Neural cell (in vitro differentiated cells): ENCODE measurements around the gene SARS2.

Experiments
- CTCF ChIP-seq: fragments of 450-650 bp; IDR thresholded peaks from 2 replicates; pipeline ENCODE4 v1.5.1; 2014; ENCODE audit warnings: antibody characterized with exemption, mild to moderate bottlenecking, moderate library complexity; ENCODE audit not compliant: poor library complexity, severe bottlenecking
- EZH2 ChIP-seq: fragments of 200-600, 300-800 bp; shearing (Covaris generic), sonication (generic); IDR thresholded peaks from 2 replicates; pipeline ENCODE4 v1.6.1; 2014; ENCODE audit warnings: antibody characterized with exemption, low read length, borderline replicate concordance, mild to moderate bottlenecking; ENCODE audit not compliant: insufficient read depth, poor library complexity, severe bottlenecking
- MXI1 ChIP-seq: fragments of 450-650 bp; conservative IDR thresholded peaks from 2 replicates; pipeline ENCODE4 v1.6.1; 2014; ENCODE audit warnings: antibody characterized with exemption, mild to moderate bottlenecking; ENCODE audit not compliant: poor library complexity, severe bottlenecking
- RAD21 ChIP-seq: fragments of 450-650 bp; conservative IDR thresholded peaks from 2 replicates; pipeline ENCODE4 v1.6.1; 2014; ENCODE audit warnings: antibody characterized with exemption, mild to moderate bottlenecking, moderate library complexity
- REST ChIP-seq: IDR thresholded peaks from 2 replicates; pipeline ENCODE4 v1.6.1; 2012; ENCODE audit warnings: borderline replicate concordance
- SMC3 ChIP-seq: fragments of 450-650 bp; conservative IDR thresholded peaks from 2 replicates; pipeline ENCODE4 v1.6.1; 2014; ENCODE audit warnings: antibody characterized with exemption, mild to moderate bottlenecking, moderate library complexity; ENCODE audit not compliant: poor library complexity
- TAF1 ChIP-seq: IDR thresholded peaks from 2 replicates; pipeline ENCODE4 v1.6.1; 2012; ENCODE audit warnings: low read depth

- TF ChIP-seq CTCF = no peak
- no peak for TF ChIP-seq TAF1
- no peak for TF ChIP-seq RAD21
- no peak for TF ChIP-seq EZH2
- TF ChIP-seq SMC3 = no peak
- no peak for TF ChIP-seq MXI1
- TF ChIP-seq REST = no peak
Measured at GRCh38 chr19:38945562-38946228, 15.1 kb upstream of the SARS2 start.
